ENCODE measurements around the gene CCRL2.
"Not testable (repeated sequence)": the region's sequence is repeated elsewhere in the genome, so short reads cannot be mapped to it uniquely, and the experiment has no call there.

Gene CCRL2

GRCh38 chr3:46380471-46381221 is 26.4 kb upstream of the CCRL2 start:
- no peak for DNase-seq

DNA sequence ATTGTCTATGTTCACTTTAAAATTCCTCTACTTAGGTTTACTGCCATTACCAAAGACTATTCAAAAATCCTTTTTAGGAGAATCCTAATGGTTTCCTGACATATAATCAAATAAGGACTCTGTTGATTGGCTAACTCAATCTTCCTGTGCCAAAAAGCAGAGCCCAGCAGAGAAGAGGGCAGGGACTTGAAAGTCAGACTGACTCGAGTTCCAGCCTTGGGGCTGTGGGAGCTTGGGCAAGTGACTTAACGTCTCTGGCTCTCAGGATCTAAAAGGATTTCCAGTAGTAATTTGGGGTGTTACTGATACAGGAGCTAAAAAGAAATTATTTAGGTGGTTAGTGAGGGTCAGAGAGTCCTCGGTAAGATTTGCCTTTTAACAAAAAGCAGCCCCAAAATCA is 25.4 kb upstream of the CCRL2 start:
- no peak for DNase-seq

DNA sequence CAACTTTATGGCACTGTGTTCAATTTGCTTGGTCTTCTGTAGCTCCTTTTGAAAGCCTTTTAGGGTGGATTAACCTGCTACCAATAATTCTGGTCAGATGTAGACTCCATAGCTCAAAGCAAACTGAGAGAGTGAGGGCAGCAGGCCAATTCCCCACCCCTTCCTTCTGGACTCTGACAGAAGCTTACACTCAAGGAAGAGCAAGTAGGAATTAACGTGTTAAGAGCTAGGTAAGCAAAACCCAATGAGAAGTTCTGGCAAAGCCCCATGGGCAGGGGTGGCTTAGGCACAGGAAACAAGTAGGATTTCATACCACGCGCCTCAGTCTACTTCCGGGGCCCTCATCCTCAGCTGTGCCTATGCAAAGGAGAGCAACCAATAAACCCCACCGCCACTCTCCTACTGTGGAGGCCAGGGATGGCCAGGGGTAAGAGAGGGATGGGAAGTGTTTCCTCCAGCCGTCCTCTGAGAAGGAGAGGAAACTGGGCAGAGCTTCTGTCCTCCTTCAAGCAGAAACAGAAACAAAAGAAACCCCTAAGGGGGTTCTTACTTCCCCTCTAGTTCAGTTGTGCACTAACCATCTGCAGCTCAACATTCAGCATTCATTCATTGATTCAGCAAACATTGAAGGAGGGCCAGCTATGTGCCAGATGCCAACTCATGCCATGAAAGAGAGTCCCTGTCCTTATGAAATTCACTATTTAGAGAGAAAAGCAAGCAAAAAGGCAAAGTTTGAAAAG is 23.7 kb upstream of the CCRL2 start:
- no peak for DNase-seq

GRCh38 chr3:46383951-46384330 is 23.1 kb upstream of the CCRL2 start:
- DNase-seq, result no peak

DNA sequence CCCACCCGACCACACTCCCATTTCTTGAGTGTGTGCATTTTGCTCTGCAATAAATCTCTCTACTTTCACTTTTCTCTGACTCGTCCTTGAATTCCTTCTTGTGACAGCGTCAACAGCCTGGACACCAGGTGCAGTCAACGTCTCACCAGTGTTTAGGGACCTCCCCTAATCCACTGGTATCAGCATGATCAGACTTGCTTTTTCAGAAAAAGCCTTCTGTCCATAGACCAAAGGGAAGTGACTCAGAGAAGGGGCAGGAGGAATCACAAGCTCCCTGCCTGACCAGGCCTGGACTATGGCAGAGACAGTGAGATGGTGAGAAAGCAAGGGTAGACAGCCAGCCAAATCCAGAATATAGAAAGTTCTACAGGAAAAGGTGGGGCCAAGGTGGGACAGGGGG is 20.9 kb upstream of the CCRL2 start:
- DNase-seq, result no peak

- DNase-seq, result not testable (repeated sequence)
Measured at GRCh38 chr3:46388847-46389246, 18.2 kb upstream of the CCRL2 start.

- DNase-seq, result no peak
Measured at GRCh38 chr3:46389306-46389705, 17.8 kb upstream of the CCRL2 start.

GRCh38 chr3:46391526-46391925 is 15.5 kb upstream of the CCRL2 start:
- DNase-seq, result not testable (repeated sequence)

GRCh38 chr3:46393011-46393410 is 14.0 kb upstream of the CCRL2 start:
- no peak for DNase-seq

GRCh38 chr3:46393554-46394434 is 13.3 kb upstream of the CCRL2 start:
- no peak for DNase-seq

- no peak for DNase-seq
Measured at GRCh38 chr3:46395210-46395661, 11.8 kb upstream of the CCRL2 start.

- DNase-seq, result no peak
Measured at GRCh38 chr3:46395766-46396530, 11.1 kb upstream of the CCRL2 start.

DNA sequence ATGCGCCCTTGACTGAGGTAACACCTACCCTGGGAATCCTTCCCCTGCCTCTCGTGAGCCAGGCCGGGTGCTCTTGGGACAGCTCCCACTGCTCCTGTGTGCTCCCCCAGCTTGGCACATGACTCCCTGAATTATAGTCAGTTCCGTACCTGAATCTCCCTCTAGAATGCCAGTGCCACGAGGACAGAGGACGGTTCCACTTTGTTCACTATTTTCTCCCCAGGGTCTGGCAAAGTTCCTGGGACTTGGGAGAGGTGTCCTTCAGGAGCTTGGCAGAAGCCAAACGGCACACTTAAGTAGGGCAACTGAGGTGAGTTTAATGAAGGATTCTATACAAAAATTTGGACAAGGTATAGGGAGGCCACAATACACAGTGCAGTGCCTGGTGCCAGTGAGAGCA is 9.9 kb upstream of the CCRL2 start:
- no peak for DNase-seq

- no peak for DNase-seq
Measured at GRCh38 chr3:46398186-46398955, 8.7 kb upstream of the CCRL2 start.

DNA sequence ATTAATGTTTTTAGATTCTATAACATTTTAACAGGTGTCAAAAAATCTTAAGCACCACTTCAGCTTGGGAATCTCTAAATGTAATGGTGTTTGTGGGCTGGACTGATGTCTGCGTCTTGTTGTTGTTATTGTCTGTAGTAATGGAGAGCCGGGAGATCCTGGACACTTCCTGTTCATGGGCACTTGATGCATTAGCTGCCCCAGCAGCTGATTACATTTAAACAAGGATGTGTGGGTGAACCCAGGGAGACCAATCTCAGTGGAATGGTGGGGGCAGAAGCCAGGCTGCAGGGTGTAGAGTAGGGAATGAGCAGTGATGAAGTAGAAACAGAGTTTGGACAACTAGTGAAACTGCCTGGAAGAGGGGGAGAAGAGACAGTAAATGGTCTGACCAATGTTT is 8.0 kb upstream of the CCRL2 start:
- no peak for DNase-seq

DNA sequence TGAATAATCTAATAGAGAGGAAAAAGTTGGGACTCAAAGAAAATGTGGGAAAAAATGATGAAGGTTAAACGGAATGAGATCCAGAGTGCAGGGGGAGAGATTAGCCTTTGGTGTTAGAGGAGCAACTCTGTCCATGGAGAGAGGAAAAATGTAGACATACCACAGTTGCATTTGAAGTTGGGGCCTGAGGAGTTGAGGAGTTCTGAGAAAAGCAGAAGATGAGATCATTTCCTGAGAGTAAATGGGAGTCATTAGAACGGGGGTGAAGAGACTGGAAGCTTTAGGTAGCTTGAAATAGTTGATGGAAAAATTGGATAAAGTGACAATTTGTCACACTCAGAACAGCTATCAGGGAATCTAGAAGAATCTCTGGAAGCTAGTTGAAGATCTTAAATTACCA is 7.5 kb upstream of the CCRL2 start:
- DNase-seq, result no peak

- DNase-seq, result no peak
Measured at GRCh38 chr3:46400000-46400734, 6.9 kb upstream of the CCRL2 start.

DNA sequence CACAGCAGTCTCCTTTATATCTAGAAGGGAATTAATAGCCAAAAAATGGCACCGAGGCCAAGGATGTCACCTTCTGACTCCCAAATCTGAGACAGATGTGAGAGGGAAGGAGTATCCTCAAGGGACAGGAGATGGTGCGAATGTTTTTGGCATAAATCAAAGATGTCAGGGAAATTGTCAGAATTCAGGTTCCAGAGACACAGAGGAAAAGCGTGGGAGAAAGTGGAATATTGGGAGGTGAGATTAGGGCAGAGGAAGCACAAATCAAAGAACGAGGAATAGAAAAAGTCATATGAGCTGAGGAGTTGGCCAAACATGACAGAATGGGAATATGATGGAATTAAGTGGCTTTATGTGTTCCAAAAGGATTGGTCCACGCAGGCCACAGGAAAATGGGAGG is 6.2 kb upstream of the CCRL2 start:
- DNase-seq, result no peak

GRCh38 chr3:46401579-46401978 is 5.5 kb upstream of the CCRL2 start:
- DNase-seq, result no peak

- not testable (repeated sequence) for DNase-seq
Measured at GRCh38 chr3:46402902-46403301, 4.2 kb upstream of the CCRL2 start.
